ENCODE data around the gene GCSH. TPM values are rescaled to one million over a fixed set of nuclear protein-coding genes. Genes with fewer than 3 reads are reported as not detected.

Gene GCSH
- total and polyA plus RNA-seq, 2 of the 13 experiments (the other 11 are each of a cell fraction or from before 2014, with no cell fraction given): 35.9 to 103 TPM

- TF ChIP-seq SMAD1 (CRISPR knock-in tag; IDR thresholded peaks at IDR 0.05; ENCODE audit: borderline replicate concordance, low read depth) (peak; percentile 94; the same call in 1 of the 2 replicates), TAF15 (IDR thresholded peaks at IDR 0.05; ENCODE audit: low read depth, low read length, poor library complexity, severe bottlenecking) (peak; percentile 24), RBM22 (optimal IDR thresholded peaks at IDR 0.05; ENCODE audit: low read length) (no peak), ZBTB20 (CRISPR knock-in tag; IDR thresholded peaks at IDR 0.05; ENCODE audit: borderline replicate concordance, low read depth) (no peak), NFE2 (CRISPR knock-in tag; IDR thresholded peaks at IDR 0.05) (no peak), CCAR2 (optimal IDR thresholded peaks at IDR 0.05; ENCODE audit: low read depth, low read length) (no peak), KLF16 (CRISPR knock-in tag; IDR thresholded peaks at IDR 0.05) (peak in 1 of 2 experiments; percentile 64; a peak in 2 of 4 replicates), ZSCAN9 (CRISPR knock-in tag; IDR thresholded peaks at IDR 0.05; ENCODE audit: borderline replicate concordance) (no peak; the same call in 1 of the 2 replicates), ZNF407 (CRISPR knock-in tag; IDR thresholded peaks at IDR 0.05; ENCODE audit: not compliant biosample characterization) (no peak), FOXK2 (IDR thresholded peaks at IDR 0.05) (no peak), EZH2 (conservative IDR thresholded peaks at IDR 0.05; ENCODE audit: low read depth, low read length) (no peak), ZNF713 (CRISPR knock-in tag; IDR thresholded peaks at IDR 0.05) (peak; percentile 87; the same call in 1 of the 2 replicates)
- TF ChIP-seq, protein P1, sequence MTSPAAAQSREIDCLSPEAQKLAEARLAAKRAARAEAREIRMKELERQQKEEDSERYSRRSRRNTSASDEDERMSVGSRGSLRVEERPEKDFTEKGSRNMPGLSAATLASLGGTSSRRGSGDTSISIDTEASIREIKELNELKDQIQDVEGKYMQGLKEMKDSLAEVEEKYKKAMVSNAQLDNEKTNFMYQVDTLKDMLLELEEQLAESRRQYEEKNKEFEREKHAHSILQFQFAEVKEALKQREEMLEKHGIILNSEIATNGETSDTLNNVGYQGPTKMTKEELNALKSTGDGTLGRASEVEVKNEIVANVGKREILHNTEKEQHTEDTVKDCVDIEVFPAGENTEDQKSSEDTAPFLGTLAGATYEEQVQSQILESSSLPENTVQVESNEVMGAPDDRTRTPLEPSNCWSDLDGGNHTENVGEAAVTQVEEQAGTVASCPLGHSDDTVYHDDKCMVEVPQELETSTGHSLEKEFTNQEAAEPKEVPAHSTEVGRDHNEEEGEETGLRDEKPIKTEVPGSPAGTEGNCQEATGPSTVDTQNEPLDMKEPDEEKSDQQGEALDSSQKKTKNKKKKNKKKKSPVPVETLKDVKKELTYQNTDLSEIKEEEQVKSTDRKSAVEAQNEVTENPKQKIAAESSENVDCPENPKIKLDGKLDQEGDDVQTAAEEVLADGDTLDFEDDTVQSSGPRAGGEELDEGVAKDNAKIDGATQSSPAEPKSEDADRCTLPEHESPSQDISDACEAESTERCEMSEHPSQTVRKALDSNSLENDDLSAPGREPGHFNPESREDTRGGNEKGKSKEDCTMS (CRISPR knock-in tag; conservative IDR thresholded peaks at IDR 0.05): no peak
- TF ChIP-seq, protein P2, sequence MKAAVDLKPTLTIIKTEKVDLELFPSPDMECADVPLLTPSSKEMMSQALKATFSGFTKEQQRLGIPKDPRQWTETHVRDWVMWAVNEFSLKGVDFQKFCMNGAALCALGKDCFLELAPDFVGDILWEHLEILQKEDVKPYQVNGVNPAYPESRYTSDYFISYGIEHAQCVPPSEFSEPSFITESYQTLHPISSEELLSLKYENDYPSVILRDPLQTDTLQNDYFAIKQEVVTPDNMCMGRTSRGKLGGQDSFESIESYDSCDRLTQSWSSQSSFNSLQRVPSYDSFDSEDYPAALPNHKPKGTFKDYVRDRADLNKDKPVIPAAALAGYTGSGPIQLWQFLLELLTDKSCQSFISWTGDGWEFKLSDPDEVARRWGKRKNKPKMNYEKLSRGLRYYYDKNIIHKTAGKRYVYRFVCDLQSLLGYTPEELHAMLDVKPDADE (CRISPR knock-in tag; IDR thresholded peaks at IDR 0.05): no peak
- TF ChIP-seq, protein P3, sequence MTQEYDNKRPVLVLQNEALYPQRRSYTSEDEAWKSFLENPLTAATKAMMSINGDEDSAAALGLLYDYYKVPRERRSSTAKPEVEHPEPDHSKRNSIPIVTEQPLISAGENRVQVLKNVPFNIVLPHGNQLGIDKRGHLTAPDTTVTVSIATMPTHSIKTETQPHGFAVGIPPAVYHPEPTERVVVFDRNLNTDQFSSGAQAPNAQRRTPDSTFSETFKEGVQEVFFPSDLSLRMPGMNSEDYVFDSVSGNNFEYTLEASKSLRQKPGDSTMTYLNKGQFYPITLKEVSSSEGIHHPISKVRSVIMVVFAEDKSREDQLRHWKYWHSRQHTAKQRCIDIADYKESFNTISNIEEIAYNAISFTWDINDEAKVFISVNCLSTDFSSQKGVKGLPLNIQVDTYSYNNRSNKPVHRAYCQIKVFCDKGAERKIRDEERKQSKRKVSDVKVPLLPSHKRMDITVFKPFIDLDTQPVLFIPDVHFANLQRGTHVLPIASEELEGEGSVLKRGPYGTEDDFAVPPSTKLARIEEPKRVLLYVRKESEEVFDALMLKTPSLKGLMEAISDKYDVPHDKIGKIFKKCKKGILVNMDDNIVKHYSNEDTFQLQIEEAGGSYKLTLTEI (CRISPR knock-in tag; conservative IDR thresholded peaks at IDR 0.05): no peak
Observed at GRCh38 chr16:81095953-81096714, at the start of gene GCSH (continued).
